Activated CD8-positive, alpha-beta memory T cell treated with anti-CD3 and anti-CD28 coated beads, Interleukin-2, amount 50 U/mL, for 1 hour (primary cell): ENCODE data around the gene STAG1.
"Not testable (repeated sequence)": the region's sequence is repeated elsewhere in the genome, so short reads cannot be mapped to it uniquely, and the experiment has no call there.

Source experiments
- DNase-seq: peaks from one replicate; pipeline ENCODE4 v3.0.0-alpha.2; 2020; ENCODE audit errors: extremely low read depth

STAG1 gene

GRCh38 chr3:136745916-136746315 is 6.3 kb downstream of the STAG1 start:
- DNase-seq, result no peak

GRCh38 chr3:136741063-136741462 is 11.1 kb downstream of the STAG1 start:
- DNase-seq, result no peak

- no peak for DNase-seq
Observed at GRCh38 chr3:136740351-136740958, 11.7 kb downstream of the STAG1 start.

GRCh38 chr3:136736950-136737349 is 15.2 kb downstream of the STAG1 start:
- DNase-seq, result not testable (repeated sequence)

- no peak for DNase-seq
Observed at GRCh38 chr3:136735103-136735502, 17.1 kb downstream of the STAG1 start.

- no peak for DNase-seq
Observed at GRCh38 chr3:136734382-136735070, 17.7 kb downstream of the STAG1 start.

GRCh38 chr3:136733317-136733833 is 18.8 kb downstream of the STAG1 start:
- DNase-seq, result no peak

- no peak for DNase-seq
Observed at GRCh38 chr3:136731274-136731884, 20.8 kb downstream of the STAG1 start.

- DNase-seq, result no peak
Observed at GRCh38 chr3:136730595-136731273, 21.4 kb downstream of the STAG1 start.

GRCh38 chr3:136728918-136729317 is 23.3 kb downstream of the STAG1 start:
- DNase-seq, result no peak

- DNase-seq, result no peak
Observed at GRCh38 chr3:136728473-136728872, 23.7 kb downstream of the STAG1 start.

GRCh38 chr3:136725468-136725867 is 26.7 kb downstream of the STAG1 start:
- no peak for DNase-seq

GRCh38 chr3:136722916-136723315 is 29.3 kb downstream of the STAG1 start:
- not testable (repeated sequence) for DNase-seq

- not testable (repeated sequence) for DNase-seq
Observed at GRCh38 chr3:136722399-136722798, 29.8 kb downstream of the STAG1 start.

GRCh38 chr3:136720091-136720490 is 32.1 kb downstream of the STAG1 start:
- no peak for DNase-seq

- no peak for DNase-seq
Observed at GRCh38 chr3:136716629-136717028, 35.5 kb downstream of the STAG1 start.

- no peak for DNase-seq
Observed at GRCh38 chr3:136714020-136714419, 38.2 kb downstream of the STAG1 start.

- no peak for DNase-seq
Observed at GRCh38 chr3:136712941-136713340, 39.2 kb downstream of the STAG1 start.

GRCh38 chr3:136711888-136712287 is 40.3 kb downstream of the STAG1 start:
- DNase-seq, result not testable (repeated sequence)

- DNase-seq, result no peak
Observed at GRCh38 chr3:136711277-136711676, 40.9 kb downstream of the STAG1 start.

GRCh38 chr3:136709775-136710174 is 42.4 kb downstream of the STAG1 start:
- not testable (repeated sequence) for DNase-seq

GRCh38 chr3:136708333-136708985 is 43.7 kb downstream of the STAG1 start:
- DNase-seq, result no peak
